ENCODE measurements around the gene LIN52. TPM values are rescaled to one million over a fixed set of nuclear protein-coding genes. Genes with fewer than 3 reads are reported as not detected.

The LIN52 gene
- total and polyA plus RNA-seq, 4 donors: 3.8 to 9.9 (median 5.3) TPM

GRCh38 chr14:74155749-74156148, 71.0 kb downstream of the LIN52 start:
- H3K4me1 ChIP-seq (ENCODE audit: control insufficient read depth in 4 of 4, insufficient read depth in 4 of 4, low read length in 3 of 4): no peaks in the 10 kb centered on the region
- WGBS: 65% methylated on average over 1 of the region's 1 CpG

GRCh38 chr14:74160763-74161162, 76.0 kb downstream of the LIN52 start:
- no peaks in the 10 kb centered on the region for H3K27me3 ChIP-seq (ENCODE audit: control insufficient read depth in 4 of 4, insufficient read depth in 4 of 4, low read length in 3 of 4)
- H3K9ac ChIP-seq (ENCODE audit: low read depth in 1 of 2, low read length in 2 of 2): no peak overlapping the region
- TF ChIP-seq MAX (IDR thresholded peaks at IDR 0.05) (no peak), REST (IDR thresholded peaks at IDR 0.05) (no peak), HNF4A (conservative IDR thresholded peaks at IDR 0.05) (no peak), CTCF (IDR thresholded peaks at IDR 0.05; ENCODE audit: low read depth, low read length, missing input control) (no peak), TAF1 (conservative IDR thresholded peaks at IDR 0.05) (no peak), NR2F2 (IDR thresholded peaks at IDR 0.05) (no peak), FOXA2 (IDR thresholded peaks at IDR 0.05) (no peak), FOXA1 (IDR thresholded peaks at IDR 0.05) (no peak)
- 95% methylated on average over 2 of the region's 2 CpGs for WGBS
- H3K4me3 ChIP-seq (ENCODE audit: low read depth in 1 of 3, low read length in 3 of 3): no peak overlapping the region
- no peak for DNase-seq (ENCODE audit: low spot score)
- peaks cover 0 to 4% (median 0%) of the 10 kb centered on the region in 4 donors for H3K4me1 ChIP-seq (ENCODE audit: control insufficient read depth in 4 of 4, insufficient read depth in 4 of 4, low read length in 3 of 4)
- peaks cover 0 to 2% (median 0%) of the 10 kb centered on the region in 4 donors for H3K36me3 ChIP-seq (ENCODE audit: control insufficient read depth in 4 of 4, insufficient read depth in 3 of 4, low read depth in 1 of 4, low read length in 3 of 4)
- H3K9me3 ChIP-seq (ENCODE audit: control insufficient read depth in 4 of 4, low read length in 3 of 4): no peaks in the 10 kb centered on the region
- no peak overlapping the region for H3K27ac ChIP-seq (ENCODE audit: low read depth in 1 of 2, low read length in 2 of 2)

More at GRCh38 chr14:74155749-74156148, 71.0 kb downstream of the LIN52 start:
- no peak overlapping the region for H3K27ac ChIP-seq (ENCODE audit: low read depth in 1 of 2, low read length in 2 of 2)
- DNase-seq (ENCODE audit: low spot score): no peak
- H3K27me3 ChIP-seq (ENCODE audit: control insufficient read depth in 4 of 4, insufficient read depth in 4 of 4, low read length in 3 of 4): no peaks in the 10 kb centered on the region
- H3K4me3 ChIP-seq (ENCODE audit: low read depth in 1 of 3, low read length in 3 of 3): no peak overlapping the region
- no peaks in the 10 kb centered on the region for H3K36me3 ChIP-seq (ENCODE audit: control insufficient read depth in 4 of 4, insufficient read depth in 3 of 4, low read depth in 1 of 4, low read length in 3 of 4)
- H3K9ac ChIP-seq (ENCODE audit: low read depth in 1 of 2, low read length in 2 of 2): no peak overlapping the region
- H3K9me3 ChIP-seq (ENCODE audit: control insufficient read depth in 4 of 4, low read length in 3 of 4): no peaks in the 10 kb centered on the region
- TF ChIP-seq REST (IDR thresholded peaks at IDR 0.05) (no peak), FOXA2 (IDR thresholded peaks at IDR 0.05) (no peak), EGR1 (IDR thresholded peaks at IDR 0.05; ENCODE audit: low read depth in 2 of 2) (no peak), GABPA (IDR thresholded peaks at IDR 0.05 in 1 of 2, conservative IDR thresholded peaks at IDR 0.05 in 1 of 2) (no peak), CTCF (IDR thresholded peaks at IDR 0.05; ENCODE audit: low read depth, low read length, missing input control) (no peak), JUND (IDR thresholded peaks at IDR 0.05) (no peak), SP1 (IDR thresholded peaks at IDR 0.05) (no peak), RXRA (IDR thresholded peaks at IDR 0.05) (no peak)

Measured in liver (tissue), 9 donors.